Glutamatergic neuron (in vitro differentiated cells): ENCODE results near the gene RND1. TPM values are rescaled to one million over a fixed set of nuclear protein-coding genes. Genes with fewer than 3 reads are reported as not detected.
"Not testable (repeated sequence)": the region's sequence is repeated elsewhere in the genome, so short reads cannot be mapped to it uniquely, and the experiment has no call there.

Experiments used
- DNase-seq: peaks from one replicate; pipeline ENCODE4 v3.0.0; 2022
- H3K27ac Mint-ChIP-seq: one replicate; pipeline ENCODE4 v1.8.0; 2020; ENCODE audit warnings: mild to moderate bottlenecking, mixed read lengths, inconsistent platforms; ENCODE audit not compliant: unreplicated experiment
- H3K27me3 Mint-ChIP-seq: one replicate; pipeline ENCODE4 v1.8.0; 2020; ENCODE audit warnings: mild to moderate bottlenecking, moderate library complexity, mixed read lengths, inconsistent platforms; ENCODE audit not compliant: unreplicated experiment
- H3K36me3 Mint-ChIP-seq: one replicate; pipeline ENCODE4 v1.8.0; 2020; ENCODE audit warnings: mild to moderate bottlenecking, mixed read lengths, inconsistent platforms; ENCODE audit not compliant: unreplicated experiment
- H3K4me1 Mint-ChIP-seq: one replicate; pipeline ENCODE4 v1.8.0; 2020; ENCODE audit warnings: mild to moderate bottlenecking, low read depth, mixed read lengths, inconsistent platforms; ENCODE audit not compliant: unreplicated experiment
- H3K4me3 Mint-ChIP-seq: one replicate; pipeline ENCODE4 v1.8.0; 2020; ENCODE audit warnings: mild to moderate bottlenecking, mixed read lengths, inconsistent platforms; ENCODE audit not compliant: unreplicated experiment
- H3K9me3 Mint-ChIP-seq: one replicate; pipeline ENCODE4 v1.8.0; 2020; ENCODE audit warnings: mild to moderate bottlenecking, moderate library complexity, mixed read lengths, inconsistent platforms; ENCODE audit not compliant: unreplicated experiment
- CTCF ChIP-seq: fragments of 200-600 bp; sonication (generic); IDR thresholded peaks from one replicate; pipeline ENCODE4 v1.5.0; 2021; ENCODE audit not compliant: partially characterized antibody, unreplicated experiment
- total RNA-seq: library from RNA; stranded (reverse); fragmentation: NEBNext Ultra II Directional; extraction: Animal tissue kit (Norgen Biotek cat#: 25700); gene quantifications from one replicate; pipeline ENCODE4 v1.2.1, GENCODE V29; 2021; ENCODE audit not compliant: unreplicated experiment

RND1 gene
- total RNA-seq, 1 donor from 2014 or later, result 1.8 TPM

- no peak for TF ChIP-seq CTCF
- H3K4me1 Mint-ChIP-seq, result peaks cover 17% of the 10 kb centered on the region
- H3K9me3 Mint-ChIP-seq, result peaks cover 5% of the 10 kb centered on the region
- H3K36me3 Mint-ChIP-seq, result no peaks in the 10 kb centered on the region
- no peak overlapping the region for H3K4me3 Mint-ChIP-seq
- no peak for DNase-seq
- H3K27ac Mint-ChIP-seq, result no peak overlapping the region
- H3K27me3 Mint-ChIP-seq, result peaks cover 15% of the 10 kb centered on the region
Measured at GRCh38 chr12:48861111-48861510, 4.6 kb downstream of the RND1 start.

GRCh38 chr12:48860236-48860635 lies 5.4 kb downstream of the RND1 start:
- peaks cover 14% of the 10 kb centered on the region for H3K27me3 Mint-ChIP-seq
- not testable (repeated sequence) for H3K9me3 Mint-ChIP-seq, H3K4me3 Mint-ChIP-seq, H3K36me3 Mint-ChIP-seq, DNase-seq, H3K27ac Mint-ChIP-seq
- H3K4me1 Mint-ChIP-seq, result peaks cover 11% of the 10 kb centered on the region

GRCh38 chr12:48859607-48860006 lies 6.1 kb downstream of the RND1 start:
- Mint-ChIP-seq H3K9me3 (peaks cover 1% of the 10 kb centered on the region), H3K4me3 (no peak overlapping the region)
- no peak for TF ChIP-seq CTCF

DNA sequence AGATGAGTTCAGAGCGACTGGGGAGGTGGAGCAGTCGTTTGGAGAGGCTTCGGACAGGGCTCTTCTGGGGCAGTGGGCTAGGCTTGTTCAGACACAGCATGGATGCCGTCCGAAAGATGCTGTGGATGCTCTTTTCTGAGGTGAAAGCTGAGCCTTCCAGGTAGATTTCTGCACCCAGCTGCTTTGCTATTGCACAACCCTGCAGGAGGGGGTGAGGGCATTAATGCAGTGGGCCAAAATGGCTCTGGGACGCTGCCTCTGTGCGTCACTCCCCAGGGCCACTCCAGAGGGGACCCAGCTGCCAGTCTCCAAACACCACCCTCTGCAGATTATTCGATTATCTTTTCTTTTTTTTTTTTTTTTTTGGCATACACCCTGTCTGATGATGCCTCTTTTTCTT lies 7.6 kb downstream of the RND1 start:
- H3K4me1 Mint-ChIP-seq, result peaks cover 4% of the 10 kb centered on the region
- no peak overlapping the region for H3K27ac Mint-ChIP-seq
- no peaks in the 10 kb centered on the region for H3K36me3 Mint-ChIP-seq
- H3K4me3 Mint-ChIP-seq, result no peak overlapping the region
- peaks cover 3% of the 10 kb centered on the region for H3K9me3 Mint-ChIP-seq
- no peak for TF ChIP-seq CTCF
- peaks cover 9% of the 10 kb centered on the region for H3K27me3 Mint-ChIP-seq
- DNase-seq, result no peak

More at GRCh38 chr12:48859607-48860006, 6.1 kb downstream of the RND1 start:
- no peak for DNase-seq
- peaks cover 7% of the 10 kb centered on the region for H3K4me1 Mint-ChIP-seq
- H3K36me3 Mint-ChIP-seq, result no peaks in the 10 kb centered on the region
- peaks cover 11% of the 10 kb centered on the region for H3K27me3 Mint-ChIP-seq
- no peak overlapping the region for H3K27ac Mint-ChIP-seq

DNA sequence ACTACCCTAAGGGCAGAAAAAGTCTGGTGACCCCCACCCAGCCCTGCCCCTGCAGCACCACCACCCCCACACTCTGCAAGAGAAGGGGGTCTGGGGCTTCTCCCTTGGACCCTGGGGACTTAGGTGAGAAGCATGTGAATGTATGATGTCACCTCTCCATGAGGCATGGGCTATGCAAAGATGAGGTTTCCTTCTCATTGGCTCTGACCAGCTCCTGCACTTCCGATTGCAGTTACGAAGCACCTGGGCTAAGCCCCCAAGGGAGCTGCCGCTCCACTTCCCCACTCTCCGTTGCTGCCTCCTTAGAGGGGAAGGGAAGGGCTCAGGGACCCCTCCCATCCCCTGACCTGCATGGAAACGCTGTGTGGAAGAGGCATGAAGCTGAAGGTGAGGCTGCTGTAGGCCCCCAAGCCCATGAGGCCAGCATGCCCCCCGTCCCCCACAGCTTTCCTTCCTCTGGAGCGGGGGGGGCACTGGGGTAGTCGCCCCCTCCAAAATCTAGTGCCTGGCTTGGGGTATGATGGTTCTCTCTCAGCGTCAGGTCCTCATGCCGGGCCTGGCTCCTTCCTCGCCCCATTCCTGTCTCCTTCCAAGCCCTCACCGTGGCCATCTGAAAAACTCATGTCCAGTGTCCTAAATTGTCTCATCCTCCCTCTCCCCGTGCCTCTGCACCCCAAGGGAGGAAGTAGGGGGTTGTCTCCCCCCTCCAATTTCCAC lies 8.2 kb downstream of the RND1 start:
- no peak for TF ChIP-seq CTCF
- no peak overlapping the region for H3K27ac Mint-ChIP-seq
- H3K4me1 Mint-ChIP-seq, result peaks cover 8% of the 10 kb centered on the region
- H3K27me3 Mint-ChIP-seq, result peaks cover 7% of the 10 kb centered on the region
- no peak for DNase-seq
- no peak overlapping the region for H3K4me3 Mint-ChIP-seq
- H3K9me3 Mint-ChIP-seq, result peaks cover 3% of the 10 kb centered on the region
- no peaks in the 10 kb centered on the region for H3K36me3 Mint-ChIP-seq
